ENCODE measurements around the gene NOL6.

DNA sequence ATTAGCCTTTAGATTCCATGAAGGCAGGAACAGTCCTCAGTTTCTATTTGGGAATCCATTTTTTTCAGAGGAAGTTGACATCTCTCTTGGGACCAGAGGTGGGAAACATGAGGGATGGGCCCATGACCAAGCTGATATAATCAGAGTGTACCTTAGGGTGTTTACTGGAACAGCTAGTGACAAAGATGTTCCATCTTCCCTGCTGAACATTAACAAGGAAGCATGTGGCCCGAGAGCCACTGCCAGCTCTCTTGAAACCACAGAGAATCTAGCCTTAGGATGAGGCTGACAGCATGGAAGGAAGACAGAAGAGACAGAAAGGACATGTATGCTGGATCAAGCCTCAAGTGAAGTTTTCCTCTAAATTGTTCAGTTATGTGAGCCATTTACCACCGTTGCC lies 42.3 kb downstream of the NOL6 start:
- TF ChIP-seq, protein P1, sequence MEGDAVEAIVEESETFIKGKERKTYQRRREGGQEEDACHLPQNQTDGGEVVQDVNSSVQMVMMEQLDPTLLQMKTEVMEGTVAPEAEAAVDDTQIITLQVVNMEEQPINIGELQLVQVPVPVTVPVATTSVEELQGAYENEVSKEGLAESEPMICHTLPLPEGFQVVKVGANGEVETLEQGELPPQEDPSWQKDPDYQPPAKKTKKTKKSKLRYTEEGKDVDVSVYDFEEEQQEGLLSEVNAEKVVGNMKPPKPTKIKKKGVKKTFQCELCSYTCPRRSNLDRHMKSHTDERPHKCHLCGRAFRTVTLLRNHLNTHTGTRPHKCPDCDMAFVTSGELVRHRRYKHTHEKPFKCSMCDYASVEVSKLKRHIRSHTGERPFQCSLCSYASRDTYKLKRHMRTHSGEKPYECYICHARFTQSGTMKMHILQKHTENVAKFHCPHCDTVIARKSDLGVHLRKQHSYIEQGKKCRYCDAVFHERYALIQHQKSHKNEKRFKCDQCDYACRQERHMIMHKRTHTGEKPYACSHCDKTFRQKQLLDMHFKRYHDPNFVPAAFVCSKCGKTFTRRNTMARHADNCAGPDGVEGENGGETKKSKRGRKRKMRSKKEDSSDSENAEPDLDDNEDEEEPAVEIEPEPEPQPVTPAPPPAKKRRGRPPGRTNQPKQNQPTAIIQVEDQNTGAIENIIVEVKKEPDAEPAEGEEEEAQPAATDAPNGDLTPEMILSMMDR (conservative IDR thresholded peaks at IDR 0.05): no peak
- TF ChIP-seq ZFX (IDR thresholded peaks at IDR 0.05): no peak
